Activated naive CD4-positive, alpha-beta T cell treated with anti-CD3 and anti-CD28 coated beads for 36 hours (primary cell): ENCODE data around the gene CTNNB1. TPM values are rescaled to one million over a fixed set of nuclear protein-coding genes. Genes with fewer than 3 reads are reported as not detected.

Experiments used
- CTCF ChIA-PET: fragments of 350-600 bp; sonication (Branson Sonifier 250); formaldehyde crosslinking; loops from one replicate; lab custom pipeline; 2021; ENCODE audit warnings: antibody characterized with exemption; lab: Charles Lee
- DNase-seq: peaks from one replicate; pipeline ENCODE4 v3.0.0-alpha.2; 2020
- H3K27ac Mint-ChIP-seq: one replicate; pipeline ENCODE4 v1.8.0; 2021; ENCODE audit warnings: mild to moderate bottlenecking, mixed read lengths
- H3K27me3 Mint-ChIP-seq: one replicate; pipeline ENCODE4 v1.8.0; 2021; ENCODE audit warnings: low read depth, mixed read lengths
- H3K36me3 Mint-ChIP-seq: one replicate; pipeline ENCODE4 v1.8.0; 2021; ENCODE audit warnings: low read depth, mixed read lengths
- H3K4me1 Mint-ChIP-seq: one replicate; pipeline ENCODE4 v1.8.0; 2021; ENCODE audit warnings: low read depth, mixed read lengths
- H3K4me3 Mint-ChIP-seq: one replicate; pipeline ENCODE4 v1.8.0; 2021; ENCODE audit warnings: mild to moderate bottlenecking, moderate library complexity, mixed read lengths
- H3K9me3 Mint-ChIP-seq: one replicate; pipeline ENCODE4 v1.8.0; 2021; ENCODE audit warnings: mixed read lengths
- intact Hi-C: fragments of 100-400 bp; cut with micrococcal nuclease; formaldehyde crosslinking; loops from one replicate; pipeline ENCODE4 v1.15.1; 2023
- total RNA-seq, 2 experiments: library from RNA; stranded (reverse); gene quantifications; one replicate each; pipeline ENCODE4 v1.2.3, GENCODE V29; 2021

The CTNNB1 gene
- total RNA-seq, 2 experiments from 2014 or later, result 106 to 115 TPM

- H3K27me3 Mint-ChIP-seq, result peaks cover 3% of the 10 kb centered on the region
- no peak overlapping the region for H3K27ac Mint-ChIP-seq
- no peaks in the 10 kb centered on the region for H3K9me3 Mint-ChIP-seq
- CTCF ChIA-PET, result interaction anchor here (0.6 kb wide), 1 partner anchor 864 kb away, joined by 3 read pairs; no protein-coding TSS in a partner anchor
- no peaks in the 10 kb centered on the region for H3K4me1 Mint-ChIP-seq
- no peak overlapping the region for H3K4me3 Mint-ChIP-seq
- no peaks in the 10 kb centered on the region for H3K36me3 Mint-ChIP-seq
- no peak for DNase-seq
- intact Hi-C loops, result loop anchor here (5.0 kb wide), 1 partner anchor 766 kb away; the partner anchor contains the start of gene ULK4
These were observed 3.4 kb upstream of the CTNNB1 start for GRCh38 chr3:41195946-41196345.

- CTCF ChIA-PET, result interaction anchor here (0.6 kb wide), 2 partner anchors 101 to 865 kb away, joined by 3 read pairs; no protein-coding TSS in a partner anchor
- H3K4me1 Mint-ChIP-seq, result peaks cover 6% of the 10 kb centered on the region
- peaks cover 3% of the 10 kb centered on the region for H3K27me3 Mint-ChIP-seq
- no peak overlapping the region for H3K27ac Mint-ChIP-seq
- H3K4me3 Mint-ChIP-seq, result no peak overlapping the region
- no peak for DNase-seq
- intact Hi-C loops, result loop anchor here (5.0 kb wide), 1 partner anchor 766 kb away; the partner anchor contains the start of gene ULK4
- H3K36me3 Mint-ChIP-seq, result no peaks in the 10 kb centered on the region
- H3K9me3 Mint-ChIP-seq, result no peaks in the 10 kb centered on the region
These were observed 2.5 kb upstream of the CTNNB1 start for GRCh38 chr3:41196499-41197410.

DNA sequence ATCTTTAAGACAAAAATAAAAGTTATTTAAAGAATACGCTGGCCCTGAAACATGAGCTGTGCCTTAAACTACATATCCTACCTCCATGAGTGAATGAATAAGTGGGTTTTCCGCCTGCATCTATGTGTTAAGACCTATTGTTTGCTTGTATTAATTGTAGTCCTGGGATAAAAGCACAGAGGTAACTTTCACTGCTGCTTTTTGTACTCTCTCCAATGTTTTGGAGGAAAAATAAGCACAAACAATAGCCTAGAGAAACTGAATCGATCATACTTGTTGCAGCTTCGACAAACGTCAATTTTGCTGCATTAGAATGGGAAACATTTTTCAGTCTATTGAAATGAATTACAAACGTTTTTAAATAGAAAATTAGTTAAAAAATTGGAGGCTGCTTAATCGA, 1.3 kb upstream of the CTNNB1 start:
- CTCF ChIA-PET, result no interaction called here
- Mint-ChIP-seq H3K27me3 (peaks cover 3% of the 10 kb centered on the region), H3K4me1 (peaks cover 19% of the 10 kb centered on the region), H3K9me3 (no peaks in the 10 kb centered on the region), H3K27ac (no peak overlapping the region), H3K4me3 (peak overlapping the region; percentile 84), H3K36me3 (peaks cover 1% of the 10 kb centered on the region)
- no peak for DNase-seq
- intact Hi-C loops, result loop anchor here (2.0 to 5.0 kb wide), 3 partner anchors 217 to 1791 kb away; partner anchors contain the start of genes RPSA and ULK4

DNA sequence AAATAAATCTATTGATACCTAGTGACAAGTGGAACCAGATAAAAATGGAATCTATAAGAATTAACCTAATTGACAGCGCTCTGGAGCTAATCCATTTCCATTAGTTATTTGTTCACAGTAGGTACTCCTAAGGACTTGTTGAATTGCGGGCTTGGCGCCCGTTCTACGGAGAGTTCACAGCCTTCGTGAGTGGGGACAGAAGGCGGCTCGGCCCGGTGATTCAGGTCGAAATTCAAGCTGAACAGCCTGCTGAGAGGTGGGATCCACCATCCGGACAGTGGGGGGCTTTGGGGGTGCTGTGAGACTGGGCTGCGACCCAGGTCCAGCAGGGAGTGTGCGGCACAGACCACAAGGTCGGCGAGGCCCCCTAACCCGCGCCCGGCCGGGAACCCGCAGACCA, 779 bp upstream of the CTNNB1 start:
- H3K4me3 Mint-ChIP-seq, result peak overlapping the region; percentile 84
- H3K27ac Mint-ChIP-seq, result peak overlapping the region; percentile 81
- peaks cover 21% of the 10 kb centered on the region for H3K4me1 Mint-ChIP-seq
- H3K27me3 Mint-ChIP-seq, result peaks cover 3% of the 10 kb centered on the region
- CTCF ChIA-PET, result interaction anchor here (1.1 kb wide), 2 partner anchors 8 to 1422 kb away, joined by 3 read pairs; no protein-coding TSS in a partner anchor
- no peaks in the 10 kb centered on the region for H3K9me3 Mint-ChIP-seq
- DNase-seq, result peak; percentile 16
- intact Hi-C loops, result loop anchor here (2.0 to 5.0 kb wide), 3 partner anchors 218 to 1792 kb away; partner anchors contain the start of genes RPSA and ULK4
- H3K36me3 Mint-ChIP-seq, result peaks cover 1% of the 10 kb centered on the region

DNA sequence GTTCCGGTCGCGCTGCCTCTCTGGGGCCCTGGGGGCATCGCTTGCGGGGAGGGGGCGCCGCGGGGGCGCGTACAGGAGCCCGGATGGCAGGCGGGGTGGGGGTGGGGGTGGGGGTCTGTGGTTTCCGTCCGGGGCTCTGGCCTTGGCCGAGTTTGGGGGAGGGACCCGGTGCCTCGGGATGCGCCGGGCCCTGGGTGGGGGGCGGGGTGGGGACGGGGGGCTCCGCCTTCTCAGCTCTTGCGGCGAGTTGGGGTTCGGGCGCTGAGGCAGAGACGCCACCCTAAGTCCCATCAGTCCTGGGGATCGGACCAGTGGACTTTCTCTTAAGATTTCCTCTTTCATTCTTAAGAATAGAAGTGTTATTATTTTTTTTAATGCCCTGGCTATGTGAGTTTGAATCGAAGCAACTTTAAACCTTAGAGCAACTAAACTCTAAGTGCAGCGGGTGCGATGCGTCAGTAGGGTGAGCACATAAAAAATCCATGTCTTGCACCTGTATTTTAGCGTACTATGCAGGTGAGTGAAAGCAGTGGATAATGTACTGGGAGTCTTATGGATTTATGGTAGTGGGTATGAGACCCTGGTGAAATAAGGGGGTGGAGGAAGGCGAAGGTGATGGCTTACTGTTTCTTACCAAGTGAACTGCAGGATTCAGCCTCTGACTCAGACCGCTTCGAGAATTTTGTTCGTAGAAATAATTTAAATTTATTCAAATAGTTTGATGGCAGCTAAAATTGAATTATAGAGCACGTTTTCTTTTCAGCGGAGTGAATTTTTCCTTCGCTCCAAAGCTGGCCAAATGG, 762 bp downstream of the CTNNB1 start:
- intact Hi-C loops, result loop anchor here (1.0 to 10.0 kb wide), 14 partner anchors 9 to 1793 kb away; partner anchors contain the start of genes RPSA, ULK4 and ZNF621
- H3K9me3 Mint-ChIP-seq, result no peaks in the 10 kb centered on the region
- peaks cover 3% of the 10 kb centered on the region for H3K27me3 Mint-ChIP-seq
- CTCF ChIA-PET, result interaction anchor here (0.6 to 1.3 kb wide), 2 partner anchors 9 to 76 kb away, joined by 3 read pairs; no protein-coding TSS in a partner anchor
- H3K4me3 Mint-ChIP-seq, result peak overlapping the region; percentile 79
- DNase-seq, result peak; percentile 37
- peak overlapping the region; percentile 84 for H3K27ac Mint-ChIP-seq
- peaks cover 1% of the 10 kb centered on the region for H3K36me3 Mint-ChIP-seq
- peaks cover 36% of the 10 kb centered on the region for H3K4me1 Mint-ChIP-seq

GRCh38 chr3:41200669-41201021, 1.3 kb downstream of the CTNNB1 start:
- intact Hi-C loops, result loop anchor here (1.0 to 10.0 kb wide), 9 partner anchors 9 to 1184 kb away; partner anchors contain the start of gene ZNF621
- Mint-ChIP-seq H3K4me3 (peak overlapping the region; percentile 79), H3K27me3 (peaks cover 3% of the 10 kb centered on the region), H3K4me1 (peaks cover 40% of the 10 kb centered on the region), H3K9me3 (no peaks in the 10 kb centered on the region), H3K27ac (peak overlapping the region; percentile 84), H3K36me3 (peaks cover 1% of the 10 kb centered on the region)
- DNase-seq, result peak; percentile 41
- CTCF ChIA-PET, result interaction anchor here (1.3 kb wide), 1 partner anchor 10 kb away, joined by 3 read pairs; no protein-coding TSS in a partner anchor

GRCh38 chr3:41202075-41202833, 2.9 kb downstream of the CTNNB1 start:
- H3K27ac Mint-ChIP-seq, result peak overlapping the region; percentile 13
- H3K4me1 Mint-ChIP-seq, result peaks cover 55% of the 10 kb centered on the region
- peaks cover 1% of the 10 kb centered on the region for H3K36me3 Mint-ChIP-seq
- intact Hi-C loops, result loop anchor here (5.0 to 10.0 kb wide), 6 partner anchors 35 to 1183 kb away; no protein-coding TSS in a partner anchor
- H3K9me3 Mint-ChIP-seq, result no peaks in the 10 kb centered on the region
- H3K27me3 Mint-ChIP-seq, result no peaks in the 10 kb centered on the region
- CTCF ChIA-PET, result interaction anchor here (0.6 to 1.2 kb wide), 8 partner anchors 10 to 1700 kb away, joined by 3 to 5 read pairs (median 4); no protein-coding TSS in a partner anchor
- no peak for DNase-seq
- H3K4me3 Mint-ChIP-seq, result peak overlapping the region; percentile 79

DNA sequence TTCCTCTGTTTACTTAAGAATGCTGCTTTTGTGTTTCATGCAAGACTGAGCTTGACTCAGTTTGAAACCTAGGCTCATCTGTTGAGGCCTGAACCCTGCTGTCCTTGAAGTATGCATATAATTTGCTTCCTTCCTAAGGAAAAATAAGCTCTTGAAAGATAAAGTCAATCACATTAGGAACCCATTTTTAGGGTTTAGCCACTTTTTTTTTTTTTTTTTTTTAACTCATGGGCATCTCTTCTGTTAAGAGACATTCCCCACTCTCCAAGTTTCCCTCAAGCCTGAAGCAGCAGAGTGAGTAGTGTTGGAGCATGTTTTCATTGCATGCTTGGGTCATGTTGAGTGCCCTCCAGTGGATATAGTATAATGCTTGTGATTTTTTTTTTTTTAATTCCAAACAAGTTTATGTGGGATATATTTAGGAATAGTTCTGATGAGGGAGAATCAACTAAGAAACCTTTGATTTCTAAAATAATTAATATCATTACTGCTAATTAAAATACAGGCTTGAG, 3.6 kb downstream of the CTNNB1 start:
- H3K27me3 Mint-ChIP-seq, result no peaks in the 10 kb centered on the region
- H3K36me3 Mint-ChIP-seq, result peaks cover 1% of the 10 kb centered on the region
- DNase-seq, result no peak
- H3K27ac Mint-ChIP-seq, result no peak overlapping the region
- peaks cover 61% of the 10 kb centered on the region for H3K4me1 Mint-ChIP-seq
- CTCF ChIA-PET, result interaction anchor here (0.6 to 1.2 kb wide), 6 partner anchors 11 to 1700 kb away, joined by 3 to 5 read pairs (median 4); no protein-coding TSS in a partner anchor
- H3K9me3 Mint-ChIP-seq, result no peaks in the 10 kb centered on the region
- H3K4me3 Mint-ChIP-seq, result no peak overlapping the region
- intact Hi-C loops, result loop anchor here (5.0 to 10.0 kb wide), 6 partner anchors 34 to 1182 kb away; no protein-coding TSS in a partner anchor

DNA sequence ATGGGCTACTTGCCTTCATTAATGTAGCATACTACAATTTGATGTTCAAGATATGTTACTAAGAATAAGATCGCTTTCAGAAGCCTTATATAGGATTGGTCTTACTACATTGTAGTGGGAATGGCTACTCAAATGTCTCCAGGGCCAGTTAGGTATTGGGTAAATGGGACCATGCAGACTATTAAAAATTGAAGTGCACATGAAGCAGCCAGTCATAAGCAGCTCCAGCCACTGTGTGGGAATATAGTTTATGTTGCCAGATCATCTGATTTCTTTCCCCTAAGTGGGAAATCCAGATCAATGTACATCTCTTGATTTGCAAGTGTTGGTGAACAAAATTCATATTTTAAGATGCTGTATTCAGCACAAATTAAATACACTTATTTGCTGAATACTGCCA, 5.1 kb downstream of the CTNNB1 start:
- Mint-ChIP-seq H3K4me1 (peaks cover 76% of the 10 kb centered on the region), H3K27me3 (no peaks in the 10 kb centered on the region), H3K36me3 (peaks cover 10% of the 10 kb centered on the region), H3K4me3 (no peak overlapping the region), H3K9me3 (no peaks in the 10 kb centered on the region), H3K27ac (no peak overlapping the region)
- CTCF ChIA-PET, result no interaction called here
- DNase-seq, result no peak
- intact Hi-C loops, result loop anchor here (5.0 to 10.0 kb wide), 6 partner anchors 33 to 1180 kb away; no protein-coding TSS in a partner anchor

- Mint-ChIP-seq H3K4me1 (peaks cover 79% of the 10 kb centered on the region), H3K9me3 (peaks cover 1% of the 10 kb centered on the region), H3K4me3 (no peak overlapping the region), H3K27ac (no peak overlapping the region), H3K36me3 (peaks cover 14% of the 10 kb centered on the region), H3K27me3 (no peaks in the 10 kb centered on the region)
- no peak for DNase-seq
- CTCF ChIA-PET, result no interaction called here
- intact Hi-C loops, result loop anchor here (10.0 kb wide), 3 partner anchors 399 to 1179 kb away; no protein-coding TSS in a partner anchor
These were observed 6.3 kb downstream of the CTNNB1 start for GRCh38 chr3:41205591-41205990.

GRCh38 chr3:41207355-41207754, 8.1 kb downstream of the CTNNB1 start:
- peak overlapping the region; percentile 13 for H3K4me3 Mint-ChIP-seq
- intact Hi-C loops, result loop anchor here (10.0 kb wide), 3 partner anchors 397 to 1177 kb away; no protein-coding TSS in a partner anchor
- CTCF ChIA-PET, result no interaction called here

More at GRCh38 chr3:41207355-41207754, 8.1 kb downstream of the CTNNB1 start:
- Mint-ChIP-seq H3K27ac (peak overlapping the region; percentile 5), H3K9me3 (peaks cover 1% of the 10 kb centered on the region), H3K36me3 (peaks cover 16% of the 10 kb centered on the region), H3K27me3 (no peaks in the 10 kb centered on the region), H3K4me1 (peaks cover 80% of the 10 kb centered on the region)
- no peak for DNase-seq
